ENCODE measurements around the gene MOG. TPM values are rescaled to one million over a fixed set of nuclear protein-coding genes. Genes with fewer than 3 reads are reported as not detected.

Gene MOG
- total RNA-seq, 4 donors from 2014 or later, result not detected

DNA sequence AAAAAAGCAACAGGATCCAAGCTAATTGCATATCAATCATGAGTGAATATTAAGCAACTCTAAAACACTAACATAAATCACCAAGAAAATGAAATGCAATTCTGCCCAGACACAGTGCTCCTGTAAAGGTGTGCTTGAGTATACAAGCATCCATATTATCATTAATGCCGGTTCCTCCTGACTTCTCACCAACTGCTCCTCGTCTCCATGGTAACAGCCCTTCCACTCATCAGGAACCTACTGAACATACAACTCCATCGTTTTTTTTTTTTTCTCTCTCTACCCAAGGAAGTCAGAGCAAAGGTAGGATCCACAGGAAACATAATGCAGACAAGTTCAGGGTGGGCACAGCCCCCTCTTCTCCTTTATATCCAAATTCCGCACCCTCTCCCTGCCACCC is 36.3 kb upstream of the MOG start:
- no peak for ATAC-seq (ENCODE audit: low FRiP score)
- TF ChIP-seq CTCF (IDR thresholded peaks at IDR 0.05), result no peak
- DNase-seq (ENCODE audit: low spot score), result no peak

- no peak for TF ChIP-seq CTCF (IDR thresholded peaks at IDR 0.05)
- ATAC-seq (ENCODE audit: low FRiP score) (no peak), DNase-seq (ENCODE audit: low spot score) (no peak)
Measured at GRCh38 chr6:29624520-29624961, 32.4 kb upstream of the MOG start.

- DNase-seq (ENCODE audit: low spot score) (no peak), ATAC-seq (ENCODE audit: low FRiP score) (no peak)
- TF ChIP-seq CTCF (IDR thresholded peaks at IDR 0.05), result no peak
Measured at GRCh38 chr6:29625337-29625930, 31.5 kb upstream of the MOG start.

DNA sequence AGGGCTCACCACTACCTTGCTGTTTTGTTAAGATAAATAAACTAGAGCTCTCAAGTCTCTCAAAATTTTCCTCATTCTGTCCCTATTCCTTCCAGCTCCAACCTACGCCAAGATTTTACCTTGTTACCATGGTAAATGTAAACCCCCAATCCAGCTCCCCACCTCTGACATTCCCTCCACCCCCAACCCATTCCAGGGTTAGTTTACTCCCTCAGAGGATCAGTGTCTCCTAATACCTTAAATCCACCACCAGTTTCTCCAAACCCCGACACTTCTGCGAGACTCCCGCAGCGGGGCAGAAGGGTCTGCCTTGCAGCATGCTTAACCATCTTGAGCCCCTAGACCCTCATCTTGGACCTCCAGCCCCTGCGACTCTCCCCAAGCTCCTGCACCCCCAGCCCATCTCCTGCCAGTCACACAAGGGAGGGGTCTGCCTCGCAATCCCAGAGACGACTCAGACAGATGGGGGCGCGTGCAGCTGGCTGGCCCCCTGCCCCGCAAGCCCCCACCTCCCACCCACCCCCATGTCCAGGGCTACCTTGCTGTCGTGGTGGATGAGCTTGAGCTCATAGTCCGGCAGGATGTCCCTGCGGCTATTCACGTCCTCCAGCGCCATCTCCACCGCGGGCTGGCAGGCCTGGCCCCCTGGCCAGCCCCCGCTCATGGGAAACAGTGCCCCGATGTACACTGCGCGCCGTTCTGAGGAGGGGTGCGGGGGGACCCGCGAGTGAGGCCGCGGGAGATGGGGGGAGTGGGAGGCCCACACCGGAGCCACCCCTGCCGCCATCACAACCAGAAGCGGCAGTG is 29.7 kb upstream of the MOG start:
- DNase-seq (ENCODE audit: low spot score) (no peak), ATAC-seq (ENCODE audit: low FRiP score) (no peak)
- TF ChIP-seq CTCF (IDR thresholded peaks at IDR 0.05), result no peak

DNA sequence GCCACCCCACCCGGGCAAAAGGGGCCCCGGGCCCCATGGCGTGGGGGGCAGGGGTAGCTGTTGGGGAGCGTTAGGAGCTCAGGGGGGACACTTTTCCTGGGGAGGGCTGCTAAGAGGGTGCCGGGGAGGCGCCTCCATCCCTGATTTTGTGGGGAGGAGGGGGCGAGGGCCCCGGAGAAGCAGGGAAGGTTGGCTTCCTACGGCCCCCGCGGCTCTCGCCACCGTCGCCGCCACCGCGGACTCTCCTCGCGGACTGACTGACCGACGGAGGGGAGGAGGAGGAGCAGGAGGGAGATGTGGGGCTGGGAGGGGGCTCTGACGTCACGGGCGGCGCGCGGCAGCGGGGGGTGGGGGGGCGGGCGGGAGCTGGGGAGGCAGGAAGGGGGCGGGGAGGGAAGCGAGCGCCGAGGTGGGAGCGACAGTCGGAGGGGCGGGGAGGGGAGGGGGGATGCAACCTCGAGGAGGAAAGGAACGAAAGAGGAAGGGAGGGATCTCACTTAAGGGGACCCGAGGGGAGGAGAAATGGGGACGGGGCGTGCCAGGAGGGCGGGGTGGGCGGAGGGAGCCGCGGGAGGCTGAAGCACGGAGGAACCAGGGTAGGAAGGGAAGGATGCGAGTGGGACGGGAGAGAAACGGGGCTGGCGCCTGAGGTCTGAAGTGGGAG is 29.0 kb upstream of the MOG start:
- peak; percentile 43 for ATAC-seq (ENCODE audit: low FRiP score)
- peak; percentile 37 for DNase-seq (ENCODE audit: low spot score)
- TF ChIP-seq CTCF (IDR thresholded peaks at IDR 0.05), result no peak

GRCh38 chr6:29628419-29629281 is 28.2 kb upstream of the MOG start:
- TF ChIP-seq CTCF (IDR thresholded peaks at IDR 0.05), result peak in 1 of 3 donors; percentile 17
- DNase-seq (ENCODE audit: low spot score) (peak; percentile 45), ATAC-seq (ENCODE audit: low FRiP score) (peak; percentile 76)

Measured in omental fat pad (tissue), 4 donors.